IMR-90 (cell line): ENCODE data around the gene SLC8A3. TPM values are rescaled to one million over a fixed set of nuclear protein-coding genes. Genes with fewer than 3 reads are reported as not detected.

Experiments
- ATAC-seq: fragments of 200-7000 bp; cut with Tn5 transposase; 2 replicates; pipeline ENCODE4 v1.9.1; 2020; ENCODE audit warnings: low read depth, mild to moderate bottlenecking, moderate library complexity
- BruUV-seq: library from RNA; stranded (reverse); fragments of 400-500 nt; replicated peaks from 2 replicates; lab custom pipeline; 2021; lab: Mats Ljungman, UMichigan
- CTCF ChIA-PET: fragments of 300-600 bp; formaldehyde crosslinking; extraction: SDS; loops from one replicate; lab custom pipeline; 2021; ENCODE audit warnings: antibody characterized with exemption; lab: Yijun Ruan, JAX
- POLR2A ChIA-PET: fragments of 300-600 bp; sonication (Branson Sonifier 250); formaldehyde crosslinking; loops from one replicate; lab custom pipeline; 2022; ENCODE audit warnings: antibody characterized with exemption; ENCODE audit not compliant: unreplicated experiment; lab: Charles Lee
- DNase-seq: peaks from one replicate; pipeline ENCODE4 v3.0.0; 2013
- H2AFZ ChIP-seq: replicated peaks from 2 replicates; pipeline ENCODE3; 2013; ENCODE audit warnings: low read length, mild to moderate bottlenecking; ENCODE audit not compliant: poor library complexity
- H2AK5ac ChIP-seq: 2 replicates; pipeline ENCODE4 v1.6.1; 2013; ENCODE audit warnings: low read depth, low read length, inconsistent platforms
- H2AK9ac ChIP-seq: replicated peaks from 2 replicates; pipeline ENCODE3; 2013; ENCODE audit warnings: mild to moderate bottlenecking, low read depth, low read length, moderate library complexity; ENCODE audit not compliant: poor library complexity
- H2BK120ac ChIP-seq: 2 replicates; pipeline ENCODE4 v1.6.1; 2013; ENCODE audit warnings: low read depth, low read length, inconsistent platforms
- H2BK15ac ChIP-seq: 3 replicates; pipeline ENCODE4 v1.6.1; 2013; ENCODE audit warnings: low read depth, low read length, inconsistent platforms
- H2BK20ac ChIP-seq: 2 replicates; pipeline ENCODE4 v1.6.1; 2013; ENCODE audit warnings: low read depth, mild to moderate bottlenecking, inconsistent platforms, low read length, moderate library complexity
- H2BK5ac ChIP-seq: 2 replicates; pipeline ENCODE4 v1.6.1; 2013; ENCODE audit warnings: mild to moderate bottlenecking, low read depth, low read length, inconsistent platforms; ENCODE audit not compliant: poor library complexity, severe bottlenecking
- H3K14ac ChIP-seq: replicated peaks from 2 replicates; pipeline ENCODE4 v1.6.1; 2013; ENCODE audit warnings: low read depth, low read length, inconsistent platforms
- H3K18ac ChIP-seq: 2 replicates; pipeline ENCODE4 v1.6.1; 2013; ENCODE audit warnings: low read depth, low read length, control low read depth
- H3K23ac ChIP-seq: 2 replicates; pipeline ENCODE4 v1.6.1; 2013; ENCODE audit warnings: low read depth, low read length, inconsistent platforms
- H3K27ac ChIP-seq: 2 replicates; pipeline ENCODE4 v1.5.1; 2013; ENCODE audit warnings: mild to moderate bottlenecking, control low read depth, low read length; ENCODE audit not compliant: insufficient read depth
- H3K27me3 ChIP-seq: 2 replicates; pipeline ENCODE4 v1.6.1; 2013; ENCODE audit warnings: low read length; ENCODE audit not compliant: control insufficient read depth, insufficient read depth
- H3K36me3 ChIP-seq: 2 replicates; pipeline ENCODE4 v1.6.1; 2013; ENCODE audit warnings: low read length, mixed read lengths; ENCODE audit not compliant: control insufficient read depth, insufficient read depth
- H3K4ac ChIP-seq: 2 replicates; pipeline ENCODE4 v1.6.1; 2013; ENCODE audit warnings: low read depth, low read length, inconsistent platforms
- H3K4me1 ChIP-seq: 2 replicates; pipeline ENCODE4 v1.6.1; 2013; ENCODE audit warnings: low read length, mixed read lengths; ENCODE audit not compliant: control insufficient read depth, insufficient read depth
- H3K4me2 ChIP-seq: 2 replicates; pipeline ENCODE4 v1.6.1; 2013; ENCODE audit warnings: low read depth, mild to moderate bottlenecking, control low read depth, low read length, moderate library complexity
- H3K4me3 ChIP-seq: 2 replicates; pipeline ENCODE4 v1.5.1; 2013; ENCODE audit warnings: low read depth, mild to moderate bottlenecking, control low read depth, low read length, moderate library complexity; ENCODE audit not compliant: insufficient read depth
- H3K56ac ChIP-seq: 2 replicates; pipeline ENCODE4 v1.6.1; 2013; ENCODE audit warnings: low read length, inconsistent platforms; ENCODE audit not compliant: insufficient read depth; ENCODE audit errors: extremely low read depth
- H3K79me1 ChIP-seq, 2 experiments: 2 replicates each; pipeline ENCODE4 v1.6.1; 2013; ENCODE audit warnings: low read length in 2 of 2, inconsistent platforms in 1 of 2, low read depth in 1 of 2
- H3K9ac ChIP-seq: 2 replicates; pipeline ENCODE4 v1.6.1; 2013; ENCODE audit warnings: low read depth, low read length, control low read depth
- H3K9me1 ChIP-seq: 2 replicates; pipeline ENCODE4 v1.6.1; 2013; ENCODE audit warnings: low read length, inconsistent platforms; ENCODE audit not compliant: insufficient read depth
- H3K9me3 ChIP-seq: 2 replicates; pipeline ENCODE4 v1.6.1; 2013; ENCODE audit warnings: low read length; ENCODE audit not compliant: control insufficient read depth, insufficient read depth
- H4K20me1 ChIP-seq: 2 replicates; pipeline ENCODE4 v1.6.1; 2013; ENCODE audit warnings: low read length, inconsistent platforms; ENCODE audit not compliant: insufficient read depth
- H4K5ac ChIP-seq: 2 replicates; pipeline ENCODE4 v1.6.1; 2013; ENCODE audit warnings: mild to moderate bottlenecking, low read depth, low read length, control low read depth
- H4K8ac ChIP-seq, 2 experiments: 2 replicates each; pipeline ENCODE4 v1.6.1; 2013; ENCODE audit warnings: low read depth in 2 of 2, low read length in 2 of 2, control low read depth in 1 of 2, inconsistent platforms in 1 of 2
- H4K91ac ChIP-seq: 2 replicates; pipeline ENCODE4 v1.6.1; 2013; ENCODE audit warnings: low read depth, low read length, inconsistent platforms; ENCODE audit not compliant: insufficient read depth
- CEBPB ChIP-seq: IDR thresholded peaks from 2 replicates; pipeline ENCODE4 v1.6.1; 2012; ENCODE audit warnings: low read depth, low read length, improper control_type of control experiment
- FOS ChIP-seq: fragments of 150-350 bp; IDR thresholded peaks from 2 replicates; pipeline ENCODE4 v1.6.1; 2016; ENCODE audit warnings: low read depth, low read length
- NFE2L2 ChIP-seq: fragments of 150-350 bp; IDR thresholded peaks from 2 replicates; pipeline ENCODE4 v1.6.1; 2016; ENCODE audit warnings: low read depth, mild to moderate bottlenecking, low read length
- POLR2A ChIP-seq: IDR thresholded peaks from 2 replicates; pipeline ENCODE4 v1.6.1; 2012; ENCODE audit warnings: mild to moderate bottlenecking, low read depth, low read length
- RFX5 ChIP-seq: IDR thresholded peaks from 2 replicates; pipeline ENCODE4 v1.8.0; 2012; ENCODE audit warnings: low read depth, mild to moderate bottlenecking, low read length, moderate library complexity
- WGBS, 2 experiments: methylation state at CpG; one replicate each; pipeline versions ENCODE4 v1.1.5 to v1.1.7; 2013; ENCODE audit warnings: missing lambda C conversion rate in 2 of 2; ENCODE audit not compliant: insufficient read length in 1 of 2; ENCODE audit errors: extremely low coverage in 2 of 2; 5-methylcytosine and 5-hydroxymethylcytosine counted together
- dilution Hi-C: fragments of 300-500 bp; cut with HindIII; formaldehyde crosslinking; loops from one replicate; pipeline ENCODE4 v1.14.3; 2018; ENCODE audit warnings: low sequenced_read_pairs; ENCODE audit not compliant: unreplicated experiment
- in situ Hi-C: fragments of 300-500 bp; cut with MboI; formaldehyde crosslinking; loops from 3 replicates; pipeline ENCODE4 v1.14.3; 2019; ENCODE audit warnings: low sequenced_read_pairs, inconsistent platforms, mixed read lengths
- intact Hi-C: fragments of 100-400 bp; cut with micrococcal nuclease; formaldehyde crosslinking; loops from 2 replicates; pipeline ENCODE4 v1.10.0; 2022
- polyA plus RNA-seq, 3 experiments: library from polyadenylated mRNA; depleted of rRNA; stranded (reverse); fragments of >200 nt; gene quantifications; 2 replicates each; pipeline ENCODE4 v1.2.3, GENCODE V29; 2012; ENCODE audit warnings: low replicate concordance in 1 of 3
- total RNA-seq: library from RNA; depleted of rRNA; stranded (reverse); fragments of >200 nt; gene quantifications from 2 replicates; pipeline ENCODE4 v1.2.3, GENCODE V29; 2012

SLC8A3 gene
- total and polyA plus RNA-seq, 2 of the 4 experiments (the other 2 are of a cell fraction) = under 0.01 TPM; not detected in 1

DNA sequence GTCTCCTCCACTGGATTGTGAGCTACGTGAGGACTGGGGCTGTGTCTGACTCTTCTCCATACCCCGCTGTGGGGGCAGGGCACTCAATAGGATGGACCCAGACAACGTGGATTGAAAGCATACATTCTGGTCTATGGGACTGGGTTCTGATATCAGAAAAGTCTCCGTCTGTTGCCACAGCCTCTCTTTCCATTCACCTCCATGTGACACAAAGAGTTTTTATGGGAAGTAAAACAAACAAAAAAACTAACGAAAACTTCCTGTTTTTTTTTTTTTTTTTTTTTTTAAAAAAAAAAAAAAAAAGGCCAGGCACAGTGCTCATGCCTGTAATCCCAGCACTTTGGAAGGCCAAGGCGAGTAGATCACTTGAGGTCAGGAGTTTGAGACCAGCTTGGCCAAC, 44.7 kb downstream of the SLC8A3 start:
- H3K79me1 ChIP-seq = no peaks in the 10 kb centered on the region
- no peak overlapping the region for H3K4me3 ChIP-seq
- dilution Hi-C loops (no loop called here), intact Hi-C loops (no loop called here), in situ Hi-C loops (no loop called here)
- H4K20me1 ChIP-seq = no peaks in the 10 kb centered on the region
- no peak overlapping the region for H4K5ac ChIP-seq
- no peak overlapping the region for H2BK20ac ChIP-seq
- H3K18ac ChIP-seq = no peak overlapping the region
- H3K14ac ChIP-seq = no peak overlapping the region
- no peaks in the 10 kb centered on the region for H3K9me1 ChIP-seq
- no peak overlapping the region for H3K27ac ChIP-seq
- no peaks in the 10 kb centered on the region for H3K9me3 ChIP-seq
- ATAC-seq (no peak), DNase-seq (no peak)
- H2BK15ac ChIP-seq = no peak overlapping the region
- no peak overlapping the region for H3K4ac ChIP-seq
- BruUV-seq = no TSS peak
- H2AFZ ChIP-seq = peak overlapping the region; percentile 48
- POLR2A ChIA-PET = no interaction called here
- no peak overlapping the region for H2AK5ac ChIP-seq
- TF ChIP-seq FOS (no peak), RFX5 (no peak), POLR2A (no peak), CEBPB (no peak), NFE2L2 (no peak)
- H3K9ac ChIP-seq = no peak overlapping the region
- no peak overlapping the region for H3K56ac ChIP-seq
- CTCF ChIA-PET = interaction anchor here (0.5 kb wide), 1 partner anchor 128 kb away, joined by 3 read pairs; no protein-coding TSS in a partner anchor
- H3K4me2 ChIP-seq = no peak overlapping the region
- H2BK5ac ChIP-seq = no peak overlapping the region
- no peaks in the 10 kb centered on the region; the same call in 1 of the 2 replicates for H3K27me3 ChIP-seq
- H4K91ac ChIP-seq = no peak overlapping the region
- no peak overlapping the region for H2BK120ac ChIP-seq
- no peak overlapping the region for H4K8ac ChIP-seq
- 50% methylated on average over 1 of the region's 6 CpGs; no CpG with 5 or more reads in 1 of the 2 experiments for WGBS, 2 experiments
- H3K36me3 ChIP-seq = no peaks in the 10 kb centered on the region
- H3K4me1 ChIP-seq = no peaks in the 10 kb centered on the region
- H2AK9ac ChIP-seq = no peak overlapping the region
- H3K23ac ChIP-seq = no peak overlapping the region
